K562 (cell line): ENCODE measurements around the gene COL26A1. TPM values are rescaled to one million over a fixed set of nuclear protein-coding genes. Genes with fewer than 3 reads are reported as not detected.

Source experiments
- ATAC-seq: fragments of 200-7000 bp; cut with Tn5 transposase; 3 replicates; pipeline ENCODE4 v1.9.1; 2020; ENCODE audit warnings: moderate library complexity
- BruUV-seq: library from RNA; stranded (reverse); fragments of 400-500 nt; replicated peaks from 2 replicates; lab custom pipeline; 2021; lab: Mats Ljungman, UMichigan
- CTCF ChIA-PET: fragments of 300-600 bp; formaldehyde crosslinking; extraction: SDS; loops from one replicate; lab custom pipeline; 2021; ENCODE audit warnings: low intra/inter-chr PET ratio; lab: Yijun Ruan, JAX
- POLR2A ChIA-PET: fragments of 300-600, 350-650 bp; sonication (Branson Sonifier 250); formaldehyde crosslinking; extraction: SDS; loops from one replicate; lab custom pipeline; 2021; ENCODE audit warnings: antibody characterized with exemption, inconsistent platforms; lab: Yijun Ruan, JAX
- DNase-seq, 4 experiments: peaks; one replicate each; pipeline versions ENCODE4 v3.0.0 to v3.0.0-alpha.2; 2011 to 2018; ENCODE audit warnings: low spot score in 3 of 4, mixed read lengths in 3 of 4; ENCODE audit errors: extremely low read depth in 1 of 4
- FAIRE-seq: peaks from 2 replicates; lab custom pipeline; 2011; peaks lifted over from hg19 to GRCh38; lab: Jason Lieb, UNC
- H2AFZ ChIP-seq: 2 replicates; pipeline ENCODE4 v1.6.0; 2011; ENCODE audit warnings: low read depth, low read length, control low read depth, inconsistent platforms
- H3K27ac ChIP-seq: fragments of 200-600 bp; 3 replicates; pipeline ENCODE4 v1.8.0; 2011; ENCODE audit warnings: low read depth, mild to moderate bottlenecking, control low read depth, inconsistent platforms, low read length, moderate library complexity, mixed read lengths; ENCODE audit errors: extremely low read depth
- H3K27me3 ChIP-seq, 2 experiments: fragments of 300-600 bp in 1 of 2; 2 replicates in 1 of 2; 3 replicates in 1 of 2; pipeline versions ENCODE4 v1.6.0 to v1.8.0; 2011; ENCODE audit warnings: inconsistent platforms in 2 of 2, low read length in 2 of 2, mild to moderate bottlenecking in 1 of 2, mixed read lengths in 1 of 2, moderate library complexity in 1 of 2; ENCODE audit not compliant: control insufficient read depth in 2 of 2, insufficient read depth in 2 of 2
- H3K36me3 ChIP-seq: fragments of 300-600 bp; 3 replicates; pipeline ENCODE4 v1.8.0; 2011; ENCODE audit warnings: mild to moderate bottlenecking, low read length, inconsistent platforms; ENCODE audit not compliant: control insufficient read depth, insufficient read depth
- H3K4me1 ChIP-seq, 2 experiments: fragments of 200-600 bp in 1 of 2; replicated peaks in 1 of 2; 2 replicates in 1 of 2; 3 replicates in 1 of 2; pipeline versions ENCODE4 v1.5.1 to v1.8.0; 2011; ENCODE audit warnings: inconsistent platforms in 2 of 2, low read length in 2 of 2, mild to moderate bottlenecking in 1 of 2, mixed read lengths in 1 of 2, moderate library complexity in 1 of 2; ENCODE audit not compliant: control insufficient read depth in 2 of 2, insufficient read depth in 2 of 2
- H3K4me2 ChIP-seq: 2 replicates; pipeline ENCODE4 v1.6.1; 2011; ENCODE audit warnings: low read length, control low read depth, inconsistent platforms, mixed read lengths; ENCODE audit not compliant: insufficient read depth
- H3K4me3 ChIP-seq: fragments of 200-600 bp; sonication (generic), shearing (Covaris generic); 2 replicates; pipeline ENCODE4 v1.5.1; 2016; ENCODE audit warnings: control low read depth, inconsistent platforms
- H3K79me2 ChIP-seq: fragments of 200-600 bp; 3 replicates; pipeline ENCODE4 v1.8.0; 2011; ENCODE audit warnings: low read length, inconsistent platforms; ENCODE audit not compliant: control insufficient read depth, insufficient read depth
- H3K9ac ChIP-seq, 2 experiments: 2 replicates each; pipeline versions ENCODE4 v1.6.0 to v1.6.1; 2011; ENCODE audit warnings: low read depth in 2 of 2, low read length in 2 of 2, control low read depth in 1 of 2, inconsistent platforms in 1 of 2, mild to moderate bottlenecking in 1 of 2, mixed read lengths in 1 of 2; ENCODE audit not compliant: insufficient read depth in 1 of 2
- H3K9me1 ChIP-seq: one replicate; pipeline ENCODE4 v1.6.0; 2011; ENCODE audit warnings: inconsistent platforms, mild to moderate bottlenecking, low read length, moderate library complexity; ENCODE audit not compliant: control insufficient read depth, insufficient read depth
- H3K9me3 ChIP-seq: replicated peaks from 2 replicates; pipeline ENCODE4 v1.5.1; 2011; ENCODE audit warnings: low read depth, low read length, inconsistent platforms; ENCODE audit not compliant: control insufficient read depth, insufficient read depth
- H4K20me1 ChIP-seq: replicated peaks from 2 replicates; pipeline ENCODE4 v1.6.1; 2011; ENCODE audit warnings: low read length, inconsistent platforms, mixed read lengths; ENCODE audit not compliant: control insufficient read depth, insufficient read depth
- BCL6 ChIP-seq: fragments of 250-450 bp; sonication (Bioruptor Pico); IDR thresholded peaks from 2 replicates; pipeline ENCODE4 v1.4.0; 2020
- C11orf30 ChIP-seq: fragments of 450-650 bp; IDR thresholded peaks from 2 replicates; pipeline ENCODE4 v1.6.1; 2016; ENCODE audit warnings: low read depth, mild to moderate bottlenecking
- ELF1 ChIP-seq: fragments of 200-800 bp; sonication (Bioruptor generic); IDR thresholded peaks from 2 replicates; pipeline ENCODE4 v1.6.1; 2016; ENCODE audit warnings: missing genetic modification characterization, missing compliant biosample characterization
- ESRRA ChIP-seq: fragments of 450-650 bp; IDR thresholded peaks from 2 replicates; pipeline ENCODE4 v1.6.1; 2014; ENCODE audit warnings: low read depth, mild to moderate bottlenecking, moderate library complexity, borderline replicate concordance
- ESRRB ChIP-seq: fragments of 250-450 bp; sonication (Bioruptor Pico); IDR thresholded peaks from 2 replicates; pipeline ENCODE4 v1.5.0; 2020; ENCODE audit warnings: mild to moderate bottlenecking, moderate library complexity, borderline replicate concordance
- POLR2G ChIP-seq: fragments of 200-400 bp; formaldehyde crosslinking; IDR thresholded peaks from 2 replicates; pipeline ENCODE4 v1.6.1; 2017; ENCODE audit warnings: low read depth, mild to moderate bottlenecking, antibody characterized with exemption, low read length, moderate library complexity
- PRPF4 ChIP-seq: fragments of 200-400 bp; formaldehyde crosslinking; IDR thresholded peaks from one replicate; pipeline ENCODE4 v1.6.1; 2017; ENCODE audit warnings: low read length, low read depth, mild to moderate bottlenecking; ENCODE audit not compliant: insufficient read depth, poor library complexity, severe bottlenecking
- RBM25 ChIP-seq: fragments of 200-400 bp; formaldehyde crosslinking; IDR thresholded peaks from 2 replicates; pipeline ENCODE4 v1.6.1; 2018; ENCODE audit warnings: low read length, low read depth, moderate library complexity; ENCODE audit not compliant: severe bottlenecking
- RBM34 ChIP-seq: fragments of 200-400 bp; formaldehyde crosslinking; IDR thresholded peaks from 2 replicates; pipeline ENCODE4 v1.6.1; 2018; ENCODE audit warnings: low read length, borderline replicate concordance; ENCODE audit not compliant: insufficient read depth
- RHOXF2B ChIP-seq: fragments of 250-450 bp; sonication (Bioruptor Pico); conservative IDR thresholded peaks from 2 replicates; pipeline ENCODE4 v1.5.1; 2021
- U2AF1 ChIP-seq: fragments of 200-400 bp; formaldehyde crosslinking; optimal IDR thresholded peaks from 2 replicates; pipeline ENCODE3; 2017; ENCODE audit warnings: mild to moderate bottlenecking, low read depth, low read length, moderate library complexity
- ZBTB1 ChIP-seq: sonication (generic); formaldehyde crosslinking; IDR thresholded peaks from 2 replicates; pipeline ENCODE4 v1.8.1; 2023; ENCODE audit warnings: missing genetic modification reagents, low read depth, mild to moderate bottlenecking, borderline replicate concordance
- ZFP36 ChIP-seq: fragments of 150-350 bp; IDR thresholded peaks from 2 replicates; pipeline ENCODE4 v1.6.1; 2018; ENCODE audit warnings: low read length, low read depth; ENCODE audit not compliant: partially characterized antibody
- ZNF780A ChIP-seq: fragments of 250-450 bp; sonication (Bioruptor Pico); IDR thresholded peaks from 2 replicates; pipeline ENCODE4 v1.5.0; 2021; ENCODE audit warnings: mild to moderate bottlenecking
- WGBS: fragments of 100-300 bp; shearing (Covaris generic); methylation state at CpG from one replicate; pipeline ENCODE4 v1.1.6; 2016; ENCODE audit warnings: low coverage, mixed read lengths; ENCODE audit not compliant: insufficient coverage; ENCODE audit errors: missing lambda C conversion rate; 5-methylcytosine and 5-hydroxymethylcytosine counted together
- in situ Hi-C: fragments of 300-500 bp; cut with MboI; formaldehyde crosslinking; loops from 4 replicates; pipeline ENCODE4 v1.15.0; 2018; ENCODE audit warnings: inconsistent platforms, mixed read lengths
- intact Hi-C: fragments of 100-400 bp; cut with micrococcal nuclease; formaldehyde crosslinking; loops from 2 replicates; pipeline ENCODE4 v1.14.2; 2022
- polyA plus RNA-seq, 8 experiments: library from polyadenylated mRNA; depleted of rRNA in 4 of 8; stranded (reverse) in 5 of 8; unstranded in 3 of 8; fragments of >200 nt; fragmentation: Nextera tagmentation in 2 of 8; fragmentation: Illumina TruSeq in 1 of 8; extraction: Ambion mirVana in 2 of 8; extraction: Trizol in 1 of 8; gene quantifications; 2 replicates each; pipeline versions ENCODE4 v1.2.1 to v1.2.3, GENCODE V29; 2011 to 2014; ENCODE audit warnings: inconsistent platforms in 1 of 8, missing spikeins in 1 of 8
- total RNA-seq, 7 experiments: library from RNA; depleted of rRNA in 6 of 7; stranded (reverse); fragments of >200 nt in 6 of 7; fragmentation: Illumina TruSeq in 2 of 7; extraction: Trizol in 2 of 7; gene quantifications; 2 replicates each; pipeline versions ENCODE4 v1.2.1 to v1.2.3, GENCODE V29; 2011 to 2021; ENCODE audit warnings: low replicate concordance in 1 of 7

Gene COL26A1
- total and polyA plus RNA-seq, 9 of the 15 experiments (the other 6 are each of a cell fraction or from before 2014, with no cell fraction given): 0.04 to 0.39 (median 0.07) TPM; not detected in 5

DNA sequence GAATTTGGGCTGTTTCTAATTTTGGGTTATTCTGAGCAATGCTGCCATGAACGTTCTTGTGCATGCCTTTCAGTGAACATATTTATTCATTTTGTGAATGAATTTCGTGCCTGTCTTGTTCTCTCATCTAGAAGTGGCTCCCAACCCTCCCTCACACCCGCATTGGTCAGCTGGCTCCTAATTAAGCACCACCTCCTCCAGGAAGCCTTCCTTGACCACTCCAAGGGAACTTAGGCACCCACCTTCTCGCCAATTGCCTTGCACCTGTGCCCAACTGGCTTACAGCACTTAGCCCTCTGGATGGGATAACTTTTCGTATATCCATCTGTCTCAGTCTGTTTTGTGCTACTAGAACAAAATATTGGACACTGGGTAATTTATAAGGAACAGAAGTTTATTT lies 159.3 kb downstream of the COL26A1 start:
- no peak for FAIRE-seq
- H2AFZ ChIP-seq: no peak overlapping the region
- H3K4me3 ChIP-seq: no peak overlapping the region
- WGBS: under 1% methylated on average over 5 of the region's 5 CpGs
- no peak overlapping the region for H3K4me2 ChIP-seq
- no peaks in the 10 kb centered on the region for H3K36me3 ChIP-seq
- TF ChIP-seq RBM25: peak; percentile 19
- TF ChIP-seq ESRRA: no peak
- TF ChIP-seq ZFP36: peak; percentile 82
- no peak for TF ChIP-seq ESRRB
- POLR2A ChIA-PET: no interaction called here
- in situ Hi-C loops: no loop called here
- intact Hi-C loops: no loop called here
- H3K79me2 ChIP-seq: no peaks in the 10 kb centered on the region
- no peak for ATAC-seq
- no peak for DNase-seq
- no peak overlapping the region for H3K9ac ChIP-seq
- no peaks in the 10 kb centered on the region; the same call in 1 of the 2 replicates for H4K20me1 ChIP-seq
- peaks cover 3% of the 10 kb centered on the region for H3K9me1 ChIP-seq
- BruUV-seq: no TSS peak
- peaks cover 3 to 42% of the 10 kb centered on the region in 2 experiments; a peak in 4 of 5 replicates for H3K27me3 ChIP-seq
- no peak overlapping the region for H3K27ac ChIP-seq
- CTCF ChIA-PET: no interaction called here
- no peaks in the 10 kb centered on the region for H3K9me3 ChIP-seq
- H3K4me1 ChIP-seq: no peaks in the 10 kb centered on the region; a peak in 3 of 5 replicates

DNA sequence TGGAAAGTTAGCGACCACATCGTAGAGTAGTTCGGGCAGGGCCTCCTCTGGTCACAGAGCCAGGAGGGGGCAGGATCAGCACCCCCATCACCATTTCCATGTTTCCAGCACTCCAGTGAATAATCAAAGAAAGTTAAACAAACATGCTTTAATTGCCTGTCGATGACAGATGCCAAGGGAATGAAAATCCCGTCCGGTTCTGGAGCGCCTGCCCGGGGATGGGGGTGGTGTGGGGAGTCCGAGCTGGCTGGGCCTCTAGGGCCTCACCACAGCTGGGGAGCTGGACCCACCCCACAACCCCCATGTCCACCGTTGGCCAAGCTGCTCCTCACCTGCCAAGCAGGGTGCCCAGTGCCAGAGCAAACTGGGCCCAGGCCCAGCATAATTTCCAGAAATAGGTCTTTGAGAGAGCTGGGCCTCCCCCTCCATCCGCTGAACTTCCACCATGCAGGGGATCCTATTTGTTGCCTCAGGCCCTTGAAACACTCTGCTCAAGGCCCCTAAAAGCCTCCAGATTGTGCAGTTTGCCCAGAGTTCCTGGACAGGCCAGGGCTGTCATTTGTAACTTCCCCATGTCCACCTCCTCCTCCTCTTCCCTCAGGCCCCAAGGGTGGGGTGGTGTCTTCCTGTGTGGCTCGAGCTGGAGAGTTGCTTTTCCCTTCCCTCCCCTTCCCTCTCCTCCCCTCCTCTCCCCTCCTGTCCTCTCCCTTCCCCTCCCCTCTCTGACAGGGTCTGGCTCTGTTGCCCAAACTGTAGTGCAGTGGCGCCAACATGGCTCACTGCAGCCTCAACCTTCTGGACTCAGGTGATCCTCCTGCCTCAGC lies 165.4 kb downstream of the COL26A1 start:
- no peaks in the 10 kb centered on the region for H3K79me2 ChIP-seq
- in situ Hi-C loops: no loop called here
- DNase-seq: no peak
- H3K9me3 ChIP-seq: no peaks in the 10 kb centered on the region
- no peak overlapping the region for H3K27ac ChIP-seq
- H3K27me3 ChIP-seq: peaks cover 7 to 58% of the 10 kb centered on the region in 2 experiments; a peak in 4 of 5 replicates
- H3K36me3 ChIP-seq: no peaks in the 10 kb centered on the region
- no peaks in the 10 kb centered on the region for H3K9me1 ChIP-seq
- H3K4me1 ChIP-seq: peaks cover 0 to 2% of the 10 kb centered on the region in 2 experiments; a peak in 1 of 5 replicates
- POLR2A ChIA-PET: interaction anchor here (0.6 to 0.7 kb wide), 2 partner anchors 16 to 42 kb away, joined by 3 read pairs; no protein-coding TSS in a partner anchor
- H3K9ac ChIP-seq: no peak overlapping the region
- H3K4me3 ChIP-seq: no peak overlapping the region
- CTCF ChIA-PET: no interaction called here
- no peaks in the 10 kb centered on the region for H4K20me1 ChIP-seq
- H3K4me2 ChIP-seq: no peak overlapping the region
- WGBS: 3% methylated on average over 12 of the region's 13 CpGs
- TF ChIP-seq POLR2G (no peak), BCL6 (CRISPR knock-in tag) (no peak), ELF1 (tag) (no peak), RBM34 (no peak), C11orf30 (no peak), ZBTB1 (no peak), ZNF780A (CRISPR knock-in tag) (no peak), PRPF4 (no peak), RHOXF2B (CRISPR knock-in tag) (no peak), U2AF1 (no peak)
- TF ChIP-seq, all 486 proteins: peak for 0
- H2AFZ ChIP-seq: no peak overlapping the region
- intact Hi-C loops: no loop called here
- no TSS peak for BruUV-seq
- FAIRE-seq (no peak), ATAC-seq (no peak; the same call in 2 of the 3 replicates)
